D721Med (cell line): Measurements from ENCODE around the gene SERPINB5.
A peak's percentile ranks its signal among the peaks of the same experiment; 100 is the strongest.

Source experiments
- DNase-seq: peaks from one replicate; pipeline ENCODE4 v3.0.0; 2011; ENCODE audit warnings: low spot score; ENCODE audit not compliant: insufficient read length
- FAIRE-seq: peaks from 2 replicates; lab custom pipeline; 2011; peaks lifted over from hg19 to GRCh38; lab: Jason Lieb, UNC
- TF ChIP-seq, protein P1 (sequence below): IDR thresholded peaks from 2 replicates; pipeline ENCODE4 v1.5.1; 2012; ENCODE audit warnings: mild to moderate bottlenecking, control low read depth; ENCODE audit not compliant: insufficient read depth; ENCODE audit errors: missing control alignments

Gene SERPINB5

DNA sequence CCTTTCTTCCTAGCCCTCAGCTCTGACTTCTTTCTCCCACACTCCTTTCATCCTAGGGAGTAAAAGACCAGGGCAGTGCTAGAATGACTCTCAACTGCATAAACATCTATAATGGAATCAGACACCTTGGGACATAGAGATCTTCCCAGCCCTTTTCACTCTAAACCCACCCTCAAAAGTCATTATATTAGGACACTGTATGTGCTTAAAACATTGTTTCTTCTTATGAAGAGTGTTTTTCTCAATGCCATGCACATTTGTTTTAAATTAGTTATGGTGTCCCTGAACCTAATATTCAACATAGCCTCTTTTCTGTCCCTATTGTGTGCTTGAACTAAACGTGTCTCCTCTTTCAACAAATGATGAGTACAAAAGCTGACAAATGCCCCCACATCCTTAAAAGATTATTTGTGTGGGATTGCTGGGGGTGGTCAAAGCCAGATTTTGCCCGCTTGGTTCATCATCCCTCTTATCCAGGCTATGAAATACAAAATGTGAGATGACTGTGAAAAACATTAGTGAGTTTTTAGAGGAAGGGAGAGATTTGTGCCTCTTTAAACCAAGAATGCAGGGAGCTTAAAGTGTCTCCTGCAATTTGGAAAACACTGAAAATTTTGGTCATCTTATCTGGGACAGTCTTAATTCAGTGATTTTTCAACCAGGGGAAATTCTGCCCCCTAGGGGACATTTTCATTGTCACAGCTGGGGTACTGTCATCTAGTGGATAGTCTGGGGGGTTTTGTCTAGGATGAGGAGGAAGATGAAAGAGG lies 29.0 kb downstream of the SERPINB5 start:
- FAIRE-seq (peak; percentile 92), DNase-seq (no peak)
- TF ChIP-seq, protein P1, sequence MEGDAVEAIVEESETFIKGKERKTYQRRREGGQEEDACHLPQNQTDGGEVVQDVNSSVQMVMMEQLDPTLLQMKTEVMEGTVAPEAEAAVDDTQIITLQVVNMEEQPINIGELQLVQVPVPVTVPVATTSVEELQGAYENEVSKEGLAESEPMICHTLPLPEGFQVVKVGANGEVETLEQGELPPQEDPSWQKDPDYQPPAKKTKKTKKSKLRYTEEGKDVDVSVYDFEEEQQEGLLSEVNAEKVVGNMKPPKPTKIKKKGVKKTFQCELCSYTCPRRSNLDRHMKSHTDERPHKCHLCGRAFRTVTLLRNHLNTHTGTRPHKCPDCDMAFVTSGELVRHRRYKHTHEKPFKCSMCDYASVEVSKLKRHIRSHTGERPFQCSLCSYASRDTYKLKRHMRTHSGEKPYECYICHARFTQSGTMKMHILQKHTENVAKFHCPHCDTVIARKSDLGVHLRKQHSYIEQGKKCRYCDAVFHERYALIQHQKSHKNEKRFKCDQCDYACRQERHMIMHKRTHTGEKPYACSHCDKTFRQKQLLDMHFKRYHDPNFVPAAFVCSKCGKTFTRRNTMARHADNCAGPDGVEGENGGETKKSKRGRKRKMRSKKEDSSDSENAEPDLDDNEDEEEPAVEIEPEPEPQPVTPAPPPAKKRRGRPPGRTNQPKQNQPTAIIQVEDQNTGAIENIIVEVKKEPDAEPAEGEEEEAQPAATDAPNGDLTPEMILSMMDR = peak; percentile 34

DNA sequence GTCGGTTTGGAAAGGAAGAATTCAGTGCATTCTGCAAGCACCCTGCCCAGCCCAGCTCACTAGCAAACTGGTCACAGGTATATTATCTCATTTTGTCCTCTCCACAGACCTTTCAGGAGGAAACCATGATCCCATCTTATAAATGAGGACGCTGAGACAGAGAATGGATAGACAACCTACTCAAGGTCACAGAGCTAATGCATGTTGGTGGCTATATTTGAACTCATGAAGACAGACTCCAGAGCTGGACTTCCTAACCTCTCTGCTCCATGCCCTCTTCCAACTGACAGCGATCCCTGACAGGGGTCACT lies 29.5 kb downstream of the SERPINB5 start:
- no peak for FAIRE-seq

DNA sequence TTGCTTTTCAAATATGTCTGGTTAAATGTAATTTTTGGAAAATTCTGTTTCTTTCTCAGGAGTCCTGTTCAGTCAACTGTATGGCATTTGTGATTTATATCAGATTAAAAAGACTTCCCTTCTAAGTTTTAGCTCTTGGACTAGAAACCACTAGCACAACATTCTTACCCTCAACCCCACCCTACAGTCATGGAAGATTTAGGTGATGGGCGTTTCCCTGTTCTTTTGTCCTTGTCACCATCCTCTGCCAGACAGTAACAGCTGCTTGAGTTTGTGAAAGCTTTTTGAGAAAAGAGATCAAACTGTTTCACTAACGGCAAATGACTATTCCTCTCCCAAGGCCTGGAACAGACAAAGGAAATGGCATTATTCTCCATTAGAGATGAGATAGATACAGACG lies 31.8 kb downstream of the SERPINB5 start:
- TF ChIP-seq, protein P1 = no peak
- DNase-seq (no peak), FAIRE-seq (no peak)

More for the DNA sequence above, 29.5 kb downstream of the SERPINB5 start:
- DNase-seq = no peak
- TF ChIP-seq, protein P1 = no peak

DNA sequence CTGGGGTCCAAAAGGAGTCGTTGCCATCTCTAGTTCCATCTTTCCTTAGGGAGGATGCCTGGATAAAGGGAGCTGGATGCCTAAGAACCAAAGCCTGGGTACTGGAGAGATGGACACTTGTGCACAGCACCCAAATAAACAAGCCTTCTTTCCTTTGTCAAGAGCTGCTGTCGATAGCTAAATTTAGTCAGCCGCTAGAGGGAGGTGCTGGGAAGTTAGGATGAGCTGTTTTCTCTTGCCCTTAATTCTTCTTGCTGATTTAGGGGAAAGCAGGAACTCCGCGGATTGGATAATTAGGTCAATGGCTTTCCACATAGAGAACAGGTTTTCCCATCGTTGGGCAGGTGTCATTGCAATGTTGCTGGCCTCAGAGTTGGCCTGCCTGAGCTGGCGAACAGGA lies 34.5 kb downstream of the SERPINB5 start:
- FAIRE-seq (peak; percentile 98), DNase-seq (no peak)
- TF ChIP-seq, protein P1 = peak; percentile 52

DNA sequence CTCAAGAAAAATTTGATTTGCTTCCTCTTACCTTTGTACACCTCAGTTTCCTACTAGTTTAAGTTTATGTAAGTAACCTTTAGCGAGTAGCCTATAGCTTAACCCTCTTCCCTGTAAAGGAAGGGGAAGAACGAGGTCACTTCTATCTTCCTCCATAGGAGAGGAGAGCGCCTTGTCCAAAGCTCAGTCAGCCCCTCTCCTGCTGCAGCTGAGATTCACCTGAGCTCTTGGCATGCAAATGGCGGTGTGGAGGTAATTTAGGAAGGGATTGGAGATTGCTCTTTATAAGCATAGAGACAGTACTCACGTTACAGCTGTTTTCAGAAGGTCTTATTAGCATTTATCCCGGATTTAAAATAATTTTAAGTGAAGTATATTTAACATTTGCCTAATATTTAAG lies 37.6 kb downstream of the SERPINB5 start:
- DNase-seq (no peak), FAIRE-seq (peak; percentile 89)
- TF ChIP-seq, protein P1 = no peak

DNA sequence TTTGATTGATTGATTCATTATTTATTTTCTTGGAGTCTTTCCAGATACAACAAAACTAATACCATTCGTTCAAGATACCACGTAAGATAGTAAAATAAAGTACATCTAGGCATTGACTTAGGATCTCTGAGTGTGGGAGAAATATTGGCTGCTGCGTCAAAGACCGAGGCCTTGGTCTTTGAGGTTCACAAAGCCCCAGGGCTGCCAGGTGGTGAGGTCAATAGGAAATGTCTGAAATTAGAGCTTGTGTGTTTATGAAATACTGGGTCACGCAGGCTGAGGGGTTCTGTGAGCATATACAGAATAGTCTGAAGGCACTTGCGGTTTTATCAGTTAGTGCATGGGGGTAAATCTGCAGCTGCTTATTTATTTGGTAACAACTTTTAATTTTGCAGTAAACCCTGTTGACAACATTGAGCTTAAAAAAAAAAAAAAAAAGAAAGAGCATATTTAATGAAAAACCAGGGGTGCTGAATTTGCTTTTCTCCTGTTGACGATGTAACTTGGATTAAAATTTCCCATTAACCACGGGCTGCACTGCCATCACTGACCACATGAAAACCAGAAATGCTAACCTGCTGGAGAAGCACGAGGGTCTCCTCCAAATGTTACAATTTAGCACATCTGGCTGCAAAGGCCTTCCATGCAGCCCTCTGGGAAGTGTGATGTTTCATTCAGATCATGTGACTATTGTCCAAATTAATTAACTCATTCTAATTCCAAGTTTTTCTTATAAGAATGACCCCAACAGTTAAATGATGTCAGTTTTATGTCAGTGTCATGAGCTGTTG lies 38.3 kb downstream of the SERPINB5 start:
- TF ChIP-seq, protein P1 = no peak
- FAIRE-seq (peak; percentile 97), DNase-seq (no peak)

DNA sequence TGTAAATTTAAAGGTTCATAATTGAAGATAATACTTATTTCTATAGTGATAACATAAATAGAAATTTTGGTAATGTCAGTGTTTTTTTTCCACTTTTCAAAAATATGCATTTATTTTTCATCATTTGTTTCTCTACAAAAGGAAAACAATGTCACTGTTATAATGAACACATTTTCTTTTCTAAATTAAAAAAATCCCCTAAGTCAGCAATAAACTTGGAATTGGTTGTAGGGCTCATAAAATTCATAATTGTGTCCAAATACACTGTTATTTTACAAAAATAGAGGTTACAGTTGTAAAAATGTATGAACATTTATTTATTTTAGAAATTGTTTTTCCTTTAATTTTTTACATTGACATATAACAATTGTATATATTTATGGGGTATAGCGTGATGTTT lies 39.0 kb downstream of the SERPINB5 start:
- no peak for FAIRE-seq
- TF ChIP-seq, protein P1 = no peak
- no peak for DNase-seq
